Smooth muscle cell (in vitro differentiated cells): ENCODE data around the gene MDK. TPM values are rescaled to one million over a fixed set of nuclear protein-coding genes. Genes with fewer than 3 reads are reported as not detected.

Source experiments
- DNase-seq: peaks from one replicate; lab custom pipeline; 2025; ENCODE audit not compliant: unreplicated experiment; lab: John Stamatoyannopoulos, UW
- H2AFZ ChIP-seq: fragments of 200-600 bp; sonication (generic); 2 replicates; pipeline ENCODE4 v1.6.0; 2016; ENCODE audit warnings: antibody characterized with exemption, low read depth, mild to moderate bottlenecking
- H3F3A ChIP-seq: fragments of 200-600 bp; sonication (generic); 2 replicates; pipeline ENCODE4 v1.6.0; 2017; ENCODE audit warnings: antibody characterized with exemption, low read depth
- H3K27ac ChIP-seq: fragments of 200-600 bp; sonication (generic); 2 replicates; pipeline ENCODE4 v1.5.1; 2016; ENCODE audit warnings: low read depth, mild to moderate bottlenecking
- H3K27me3 ChIP-seq: fragments of 200-600 bp; sonication (generic); 2 replicates; pipeline ENCODE4 v1.6.1; 2016; ENCODE audit warnings: low read depth, mild to moderate bottlenecking
- H3K36me3 ChIP-seq: fragments of 200-600 bp; sonication (generic); 2 replicates; pipeline ENCODE4 v1.5.1; 2016; ENCODE audit warnings: low read depth
- H3K4me1 ChIP-seq: fragments of 200-600 bp; sonication (generic); 2 replicates; pipeline ENCODE4 v1.5.1; 2016; ENCODE audit warnings: low read depth
- H3K4me2 ChIP-seq: fragments of 200-600 bp; sonication (generic); 2 replicates; pipeline ENCODE4 v1.6.0; 2016; ENCODE audit warnings: mild to moderate bottlenecking
- H3K4me3 ChIP-seq: fragments of 200-600 bp; sonication (generic); 2 replicates; pipeline ENCODE4 v1.5.1; 2016; ENCODE audit warnings: mild to moderate bottlenecking
- H3K79me2 ChIP-seq: fragments of 200-600 bp; sonication (generic); 2 replicates; pipeline ENCODE4 v1.6.0; 2016; ENCODE audit warnings: low read depth, mild to moderate bottlenecking
- H3K9ac ChIP-seq: fragments of 200-600 bp; sonication (generic); 2 replicates; pipeline ENCODE4 v1.6.0; 2016; ENCODE audit warnings: low read depth
- H3K9me3 ChIP-seq: fragments of 200-600 bp; sonication (generic); replicated peaks from 2 replicates; pipeline ENCODE4 v1.5.1; 2016; ENCODE audit warnings: low read depth
- H4K20me1 ChIP-seq: fragments of 200-600 bp; sonication (generic); 2 replicates; pipeline ENCODE4 v1.6.0; 2016; ENCODE audit warnings: low read depth
- WGBS: methylation state at CpG from one replicate; pipeline ENCODE4 v1.1.7; 2016; ENCODE audit warnings: low lambda C conversion rate; 5-methylcytosine and 5-hydroxymethylcytosine counted together
- polyA plus RNA-seq: library from polyadenylated mRNA; unstranded; fragments of >200 nt; fragmentation: Nextera tagmentation; extraction: Ambion mirVana; gene quantifications from 2 replicates; pipeline ENCODE4 v1.2.1, GENCODE V29; 2016
- total RNA-seq: library from RNA; depleted of rRNA; stranded (reverse); fragments of >200 nt; gene quantifications from 2 replicates; pipeline ENCODE4 v1.2.3, GENCODE V29; 2014
- TF ChIP-seq, protein P1 (sequence below): fragments of 200-600 bp; sonication (generic); IDR thresholded peaks from 2 replicates; pipeline ENCODE4 v1.5.1; 2017; ENCODE audit warnings: borderline replicate concordance, mild to moderate bottlenecking, antibody characterized with exemption; ENCODE audit not compliant: insufficient read depth, poor library complexity, severe bottlenecking

The MDK gene
- total and polyA plus RNA-seq, 2 experiments from 2014 or later, result 490 to 667 TPM

DNA sequence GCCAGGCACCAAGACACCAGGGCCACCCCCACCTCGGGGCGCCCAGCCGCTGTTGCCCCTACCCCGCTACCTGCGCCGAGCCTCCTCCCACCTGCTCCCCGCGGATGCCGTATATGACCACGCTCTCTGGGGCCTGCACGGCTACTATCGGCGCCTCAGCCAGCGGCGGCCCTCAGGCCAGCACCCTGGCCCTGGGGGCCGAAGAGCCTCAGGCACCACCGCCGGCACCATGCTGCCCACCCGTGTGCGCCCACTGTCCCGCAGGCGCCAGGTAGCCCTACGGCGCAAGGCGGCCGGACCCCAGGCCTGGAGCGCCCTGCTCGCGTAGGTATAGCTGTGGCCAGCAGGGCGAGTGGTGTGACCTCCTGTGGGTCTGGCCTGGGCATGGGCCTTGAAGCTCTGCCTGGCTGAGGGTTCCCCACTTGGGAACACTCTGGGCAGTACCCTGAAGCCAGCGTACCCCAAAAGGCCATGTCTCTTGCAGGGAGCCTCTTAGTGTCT lies 14.8 kb upstream of the MDK start:
- Histone ChIP-seq H3K4me3 (no peak overlapping the region), H3K9me3 (no peaks in the 10 kb centered on the region), H3K36me3 (no peaks in the 10 kb centered on the region), H2AFZ (no peak overlapping the region), H3K4me1 (peaks cover 12% of the 10 kb centered on the region), H3K27ac (no peak overlapping the region), H3K4me2 (no peak overlapping the region), H3K27me3 (no peaks in the 10 kb centered on the region), H4K20me1 (peaks cover 70% of the 10 kb centered on the region), H3K79me2 (peaks cover 14% of the 10 kb centered on the region), H3K9ac (no peak overlapping the region), H3F3A (no peaks in the 10 kb centered on the region)
- TF ChIP-seq, protein P1, sequence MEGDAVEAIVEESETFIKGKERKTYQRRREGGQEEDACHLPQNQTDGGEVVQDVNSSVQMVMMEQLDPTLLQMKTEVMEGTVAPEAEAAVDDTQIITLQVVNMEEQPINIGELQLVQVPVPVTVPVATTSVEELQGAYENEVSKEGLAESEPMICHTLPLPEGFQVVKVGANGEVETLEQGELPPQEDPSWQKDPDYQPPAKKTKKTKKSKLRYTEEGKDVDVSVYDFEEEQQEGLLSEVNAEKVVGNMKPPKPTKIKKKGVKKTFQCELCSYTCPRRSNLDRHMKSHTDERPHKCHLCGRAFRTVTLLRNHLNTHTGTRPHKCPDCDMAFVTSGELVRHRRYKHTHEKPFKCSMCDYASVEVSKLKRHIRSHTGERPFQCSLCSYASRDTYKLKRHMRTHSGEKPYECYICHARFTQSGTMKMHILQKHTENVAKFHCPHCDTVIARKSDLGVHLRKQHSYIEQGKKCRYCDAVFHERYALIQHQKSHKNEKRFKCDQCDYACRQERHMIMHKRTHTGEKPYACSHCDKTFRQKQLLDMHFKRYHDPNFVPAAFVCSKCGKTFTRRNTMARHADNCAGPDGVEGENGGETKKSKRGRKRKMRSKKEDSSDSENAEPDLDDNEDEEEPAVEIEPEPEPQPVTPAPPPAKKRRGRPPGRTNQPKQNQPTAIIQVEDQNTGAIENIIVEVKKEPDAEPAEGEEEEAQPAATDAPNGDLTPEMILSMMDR, result no peak
- WGBS, result over 99% methylated on average over 27 of the region's 31 CpGs
- no peak for DNase-seq

DNA sequence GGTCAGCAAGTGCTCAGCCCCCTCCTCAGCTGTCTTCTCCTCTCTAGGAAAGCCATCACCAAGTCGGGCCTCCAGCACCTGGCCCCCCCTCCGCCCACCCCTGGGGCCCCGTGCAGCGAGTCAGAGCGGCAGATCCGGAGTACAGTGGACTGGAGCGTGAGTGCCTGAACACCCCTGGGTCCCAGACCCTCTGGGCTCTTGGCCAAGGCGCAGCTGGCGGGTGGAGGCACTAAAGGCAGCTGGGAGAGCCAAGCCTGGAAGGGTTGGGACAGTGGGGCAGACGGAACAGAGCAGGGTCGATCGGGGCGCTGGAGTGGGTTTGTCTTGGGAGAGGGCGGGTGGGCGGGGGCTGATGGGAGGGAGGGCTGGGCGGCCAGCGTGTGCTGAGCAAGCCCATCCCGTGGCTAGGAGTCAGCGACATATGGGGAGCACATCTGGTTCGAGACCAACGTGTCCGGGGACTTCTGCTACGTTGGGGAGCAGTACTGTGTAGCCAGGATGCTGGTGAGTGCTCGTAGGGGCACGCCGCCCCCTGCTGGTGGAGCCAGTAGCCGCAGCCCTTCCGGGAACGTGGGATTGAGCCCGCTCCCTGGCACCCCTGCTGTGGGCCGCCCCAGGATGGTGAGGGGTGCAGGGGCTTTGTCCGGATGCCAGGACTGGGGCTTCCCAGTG lies 14.1 kb upstream of the MDK start:
- Histone ChIP-seq H3K4me2 (no peak overlapping the region), H3K79me2 (peaks cover 14% of the 10 kb centered on the region), H3K4me3 (no peak overlapping the region), H3K4me1 (peaks cover 9% of the 10 kb centered on the region), H3K27ac (no peak overlapping the region), H4K20me1 (peaks cover 63% of the 10 kb centered on the region), H2AFZ (no peak overlapping the region), H3K36me3 (no peaks in the 10 kb centered on the region), H3K27me3 (no peaks in the 10 kb centered on the region), H3K9ac (no peak overlapping the region), H3K9me3 (no peaks in the 10 kb centered on the region), H3F3A (no peaks in the 10 kb centered on the region)
- TF ChIP-seq, protein P1, result peak; percentile 82
- DNase-seq, result peak; percentile 40
- 66% methylated on average over 22 of the region's 32 CpGs for WGBS

DNA sequence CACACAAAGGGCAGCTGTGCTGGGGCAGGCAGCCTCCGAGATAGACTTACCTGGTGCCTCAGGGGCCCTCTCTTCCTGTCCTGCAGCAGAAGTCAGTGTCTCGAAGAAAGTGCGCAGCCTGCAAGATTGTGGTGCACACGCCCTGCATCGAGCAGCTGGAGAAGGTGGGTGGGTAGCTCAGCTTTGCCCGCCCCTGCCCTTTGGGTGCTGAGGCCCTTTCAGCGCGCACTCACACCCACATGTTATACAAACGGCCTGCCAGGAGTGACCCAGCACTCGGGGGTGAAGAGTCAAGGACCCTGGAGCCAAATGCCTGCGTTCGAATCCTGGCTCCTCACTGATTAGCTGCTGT lies 13.6 kb upstream of the MDK start:
- Histone ChIP-seq H4K20me1 (peaks cover 58% of the 10 kb centered on the region), H3K9ac (no peak overlapping the region), H3K4me3 (no peak overlapping the region), H2AFZ (no peak overlapping the region), H3K4me1 (peaks cover 7% of the 10 kb centered on the region), H3K27me3 (no peaks in the 10 kb centered on the region), H3F3A (no peaks in the 10 kb centered on the region), H3K9me3 (no peaks in the 10 kb centered on the region), H3K27ac (no peak overlapping the region), H3K4me2 (no peak overlapping the region), H3K36me3 (no peaks in the 10 kb centered on the region), H3K79me2 (peaks cover 14% of the 10 kb centered on the region)
- 92% methylated on average over 12 of the region's 12 CpGs for WGBS
- DNase-seq, result no peak
- TF ChIP-seq, protein P1, result no peak

DNA sequence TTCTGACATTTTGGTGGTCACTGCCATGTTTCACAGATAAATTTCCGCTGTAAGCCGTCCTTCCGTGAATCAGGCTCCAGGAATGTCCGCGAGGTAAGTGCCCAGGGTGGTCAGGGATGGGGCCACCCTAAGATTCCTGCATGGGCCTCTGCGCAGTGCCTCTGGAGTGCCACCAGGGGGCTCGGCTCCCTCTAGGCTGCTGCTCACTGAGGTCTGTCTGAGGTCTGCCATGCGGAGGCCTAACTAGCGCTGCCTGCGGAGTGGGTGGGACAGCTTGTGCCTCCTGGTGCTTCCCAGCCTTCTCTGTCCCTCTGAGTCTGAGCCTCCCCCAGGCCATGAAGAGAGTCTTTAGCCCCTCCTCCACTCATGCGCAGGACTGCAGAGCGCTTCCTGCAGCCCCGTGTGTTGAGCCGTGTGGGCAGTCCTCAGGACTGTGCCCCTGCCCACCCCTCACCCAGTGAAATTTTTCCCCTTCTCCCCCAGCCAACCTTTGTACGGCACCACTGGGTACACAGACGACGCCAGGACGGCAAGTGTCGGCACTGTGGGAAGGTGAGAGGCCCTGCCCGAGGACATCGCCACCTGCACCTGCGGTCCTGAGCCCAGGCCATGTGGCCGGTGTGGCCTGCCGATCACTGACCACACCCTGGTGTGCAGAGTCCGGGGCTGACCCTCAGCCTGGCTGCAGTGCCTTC lies 11.9 kb upstream of the MDK start:
- H3K9me3 ChIP-seq, result no peaks in the 10 kb centered on the region
- H2AFZ ChIP-seq, result no peak overlapping the region
- TF ChIP-seq, protein P1, result peak; percentile 79
- WGBS, result 59% methylated on average over 23 of the region's 25 CpGs
- no peaks in the 10 kb centered on the region for H3F3A ChIP-seq
- H3K36me3 ChIP-seq, result no peaks in the 10 kb centered on the region
- no peak overlapping the region for H3K4me3 ChIP-seq
- H3K79me2 ChIP-seq, result no peaks in the 10 kb centered on the region
- no peak overlapping the region for H3K27ac ChIP-seq
- H4K20me1 ChIP-seq, result peaks cover 41% of the 10 kb centered on the region
- H3K27me3 ChIP-seq, result no peaks in the 10 kb centered on the region
- H3K4me2 ChIP-seq, result no peak overlapping the region
- no peak for DNase-seq
- H3K4me1 ChIP-seq, result peaks cover 3% of the 10 kb centered on the region
- no peak overlapping the region for H3K9ac ChIP-seq
